ENCODE data around the gene TIE1. TPM values are rescaled to one million over a fixed set of nuclear protein-coding genes. Genes with fewer than 3 reads are reported as not detected.

The TIE1 gene
- 10 to 100 TPM in 2 of 4 donors, 1 to 10 TPM in 2; 8.8 to 23.3 (median 10.9) TPM for total RNA-seq

GRCh38 chr1:43300378-43301094 lies at the start of gene TIE1:
TSS of gene TIE1 (plus strand) at chr1:43300982. CDS start at chr1:43301072, 90 bp downstream.
- 68 to 75% methylated on average over 10 of the region's 10 CpGs for WGBS, 2 donors
- intact Hi-C loops (cut with DNase I; ENCODE audit: low total_unique reads): no loop called here
- TF ChIP-seq CTCF (IDR thresholded peaks at IDR 0.05): no peak
- DNase-seq (ENCODE audit: low spot score in 2 of 2): no peak
- no peak within 1 kb of the TSS for H3K4me3 ChIP-seq (ENCODE audit: low read depth, poor library complexity, severe bottlenecking)

- intact Hi-C loops (cut with DNase I; ENCODE audit: low total_unique reads): no loop called here
- TF ChIP-seq CTCF (IDR thresholded peaks at IDR 0.05): no peak
- no peak for TF ChIP-seq POLR2A (IDR thresholded peaks at IDR 0.05)
- DNase-seq (ENCODE audit: low spot score in 2 of 2): no peak
- 90 to 91% methylated on average over 5 of the region's 5 CpGs for WGBS, 2 donors
- H3K4me3 ChIP-seq (ENCODE audit: low read depth, poor library complexity, severe bottlenecking): no peak overlapping the region
These were observed 49.8 kb upstream of the TIE1 start for GRCh38 chr1:43251024-43251423.

GRCh38 chr1:43252225-43252624 lies 48.6 kb upstream of the TIE1 start:
- WGBS, 2 donors: 77 to 78% methylated on average over 1 of the region's 1 CpG
- intact Hi-C loops (cut with DNase I; ENCODE audit: low total_unique reads): no loop called here
- TF ChIP-seq POLR2A (IDR thresholded peaks at IDR 0.05) (no peak), CTCF (IDR thresholded peaks at IDR 0.05) (no peak)
- DNase-seq (ENCODE audit: low spot score in 2 of 2): no peak
- H3K4me3 ChIP-seq (ENCODE audit: low read depth, poor library complexity, severe bottlenecking): no peak overlapping the region

GRCh38 chr1:43253173-43253572 lies 47.6 kb upstream of the TIE1 start:
- TF ChIP-seq POLR2A (IDR thresholded peaks at IDR 0.05): no peak
- TF ChIP-seq CTCF (IDR thresholded peaks at IDR 0.05): no peak
- intact Hi-C loops (cut with DNase I; ENCODE audit: low total_unique reads): no loop called here
- DNase-seq (ENCODE audit: low spot score in 2 of 2): peak in 1 of 2 donors; percentile 43
- H3K4me3 ChIP-seq (ENCODE audit: low read depth, poor library complexity, severe bottlenecking): no peak overlapping the region
- 91 to 95% methylated on average over 4 of the region's 4 CpGs for WGBS, 2 donors

- intact Hi-C loops (cut with DNase I; ENCODE audit: low total_unique reads): no loop called here
- TF ChIP-seq CTCF (IDR thresholded peaks at IDR 0.05) (no peak), POLR2A (IDR thresholded peaks at IDR 0.05) (no peak)
- no peak overlapping the region for H3K4me3 ChIP-seq (ENCODE audit: low read depth, poor library complexity, severe bottlenecking)
- DNase-seq (ENCODE audit: low spot score in 2 of 2): peak in 1 of 2 donors; percentile 52
- WGBS, 2 donors: 91 to 94% methylated on average over 8 of the region's 8 CpGs
These were observed 46.9 kb upstream of the TIE1 start for GRCh38 chr1:43253876-43254275.
